ENCODE results near the gene SLC22A7.

SLC22A7 gene, protein sequence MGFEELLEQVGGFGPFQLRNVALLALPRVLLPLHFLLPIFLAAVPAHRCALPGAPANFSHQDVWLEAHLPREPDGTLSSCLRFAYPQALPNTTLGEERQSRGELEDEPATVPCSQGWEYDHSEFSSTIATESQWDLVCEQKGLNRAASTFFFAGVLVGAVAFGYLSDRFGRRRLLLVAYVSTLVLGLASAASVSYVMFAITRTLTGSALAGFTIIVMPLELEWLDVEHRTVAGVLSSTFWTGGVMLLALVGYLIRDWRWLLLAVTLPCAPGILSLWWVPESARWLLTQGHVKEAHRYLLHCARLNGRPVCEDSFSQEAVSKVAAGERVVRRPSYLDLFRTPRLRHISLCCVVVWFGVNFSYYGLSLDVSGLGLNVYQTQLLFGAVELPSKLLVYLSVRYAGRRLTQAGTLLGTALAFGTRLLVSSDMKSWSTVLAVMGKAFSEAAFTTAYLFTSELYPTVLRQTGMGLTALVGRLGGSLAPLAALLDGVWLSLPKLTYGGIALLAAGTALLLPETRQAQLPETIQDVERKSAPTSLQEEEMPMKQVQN

GRCh38 chr6:43297644-43298564 lies at the start of gene SLC22A7:
SLC22A7 (plus strand) TSS chr6:43298260; CDS start chr6:43298359, 99 bp downstream.
- Histone ChIP-seq H3K4me3 (ENCODE audit: low read length) (no peak within 1 kb of the TSS), H3K4me1 (ENCODE audit: control insufficient read depth, insufficient read depth, low read length) (no peaks in the 10 kb centered on the region), H3K27me3 (ENCODE audit: control insufficient read depth, insufficient read depth, low read length) (peaks cover 3% of the 10 kb centered on the region), H3K36me3 (ENCODE audit: control insufficient read depth, insufficient read depth, low read length) (no peaks in the 10 kb centered on the region), H3K27ac (ENCODE audit: low read depth, low read length) (no peak within 1 kb of the TSS), H3K9ac (ENCODE audit: low read length) (no peak within 1 kb of the TSS)

DNA sequence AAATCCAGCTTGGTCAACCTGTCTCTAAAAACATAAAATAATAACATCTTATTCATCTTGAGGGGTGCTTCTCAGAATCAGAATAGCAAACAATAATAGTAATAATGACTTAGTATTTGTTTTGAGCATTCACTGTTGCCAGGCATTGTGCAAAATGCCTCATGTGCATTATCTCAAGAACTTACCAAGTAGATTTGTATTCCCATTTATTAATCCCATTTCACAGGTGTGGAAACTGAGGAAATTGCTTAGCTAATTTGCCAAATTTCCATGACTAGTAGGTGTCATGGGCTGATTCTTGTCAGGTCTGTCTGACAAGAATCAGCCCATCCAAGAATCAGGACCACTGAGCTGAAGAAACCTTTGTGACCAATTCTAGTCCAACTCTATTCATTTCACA lies 49.3 kb upstream of the SLC22A7 start:
- no peak overlapping the region for H3K27ac ChIP-seq (ENCODE audit: low read depth, low read length)
- H3K4me3 ChIP-seq (ENCODE audit: low read length) = no peak overlapping the region
- no peak overlapping the region for H3K9ac ChIP-seq (ENCODE audit: low read length)
- peaks cover 14% of the 10 kb centered on the region for H3K27me3 ChIP-seq (ENCODE audit: control insufficient read depth, insufficient read depth, low read length)
- no peaks in the 10 kb centered on the region for H3K36me3 ChIP-seq (ENCODE audit: control insufficient read depth, insufficient read depth, low read length)
- H3K4me1 ChIP-seq (ENCODE audit: control insufficient read depth, insufficient read depth, low read length) = no peaks in the 10 kb centered on the region

GRCh38 chr6:43250992-43251373 lies 47.1 kb upstream of the SLC22A7 start:
- Histone ChIP-seq H3K27me3 (ENCODE audit: control insufficient read depth, insufficient read depth, low read length) (peaks cover 4% of the 10 kb centered on the region), H3K27ac (ENCODE audit: low read depth, low read length) (no peak overlapping the region), H3K4me3 (ENCODE audit: low read length) (no peak overlapping the region), H3K9ac (ENCODE audit: low read length) (no peak overlapping the region), H3K4me1 (ENCODE audit: control insufficient read depth, insufficient read depth, low read length) (no peaks in the 10 kb centered on the region), H3K36me3 (ENCODE audit: control insufficient read depth, insufficient read depth, low read length) (no peaks in the 10 kb centered on the region)

GRCh38 chr6:43253401-43253800 lies 44.7 kb upstream of the SLC22A7 start:
- Histone ChIP-seq H3K9ac (ENCODE audit: low read length) (no peak overlapping the region), H3K36me3 (ENCODE audit: control insufficient read depth, insufficient read depth, low read length) (no peaks in the 10 kb centered on the region), H3K4me1 (ENCODE audit: control insufficient read depth, insufficient read depth, low read length) (no peaks in the 10 kb centered on the region), H3K27ac (ENCODE audit: low read depth, low read length) (no peak overlapping the region), H3K27me3 (ENCODE audit: control insufficient read depth, insufficient read depth, low read length) (no peaks in the 10 kb centered on the region), H3K4me3 (ENCODE audit: low read length) (no peak overlapping the region)

DNA sequence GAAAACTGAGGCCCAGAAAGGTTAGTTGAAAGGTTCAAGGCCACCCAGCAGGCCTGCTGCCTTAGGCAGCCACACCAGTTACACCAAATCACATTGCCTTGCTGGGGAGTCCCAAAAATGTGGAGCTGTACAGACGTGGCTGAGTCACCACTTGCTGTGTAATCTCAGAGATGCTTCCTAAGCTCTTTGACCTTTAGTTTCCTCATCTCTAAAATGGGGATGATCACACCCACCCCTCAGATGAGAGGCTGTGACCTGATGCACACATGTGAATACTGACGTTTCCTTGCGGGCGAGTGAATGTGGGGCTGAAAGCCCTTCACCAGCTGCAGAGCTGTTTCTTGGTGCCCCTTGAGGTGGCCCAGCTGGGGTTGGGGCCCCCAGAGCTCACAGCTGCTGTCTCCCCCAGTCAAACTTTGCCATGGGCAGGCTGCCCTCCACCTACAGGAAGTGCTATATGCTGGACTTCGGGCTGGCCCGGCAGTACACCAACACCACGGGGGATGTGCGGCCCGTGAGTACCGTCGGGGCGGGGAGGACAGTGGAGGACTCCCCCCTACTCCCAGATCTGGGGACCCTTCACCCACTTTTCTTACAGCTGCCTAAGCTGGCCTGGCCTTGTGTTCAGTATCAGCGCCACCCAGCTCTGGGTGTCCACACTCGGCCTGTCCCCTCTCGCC lies 43.8 kb upstream of the SLC22A7 start:
- H3K9ac ChIP-seq (ENCODE audit: low read length) = no peak overlapping the region
- H3K27ac ChIP-seq (ENCODE audit: low read depth, low read length) = no peak overlapping the region
- no peaks in the 10 kb centered on the region for H3K27me3 ChIP-seq (ENCODE audit: control insufficient read depth, insufficient read depth, low read length)
- no peak overlapping the region for H3K4me3 ChIP-seq (ENCODE audit: low read length)
- H3K4me1 ChIP-seq (ENCODE audit: control insufficient read depth, insufficient read depth, low read length) = no peaks in the 10 kb centered on the region
- no peaks in the 10 kb centered on the region for H3K36me3 ChIP-seq (ENCODE audit: control insufficient read depth, insufficient read depth, low read length)

GRCh38 chr6:43254846-43255245 lies 43.2 kb upstream of the SLC22A7 start:
- Histone ChIP-seq H3K36me3 (ENCODE audit: control insufficient read depth, insufficient read depth, low read length) (no peaks in the 10 kb centered on the region), H3K27me3 (ENCODE audit: control insufficient read depth, insufficient read depth, low read length) (no peaks in the 10 kb centered on the region), H3K4me3 (ENCODE audit: low read length) (no peak overlapping the region), H3K9ac (ENCODE audit: low read length) (no peak overlapping the region), H3K4me1 (ENCODE audit: control insufficient read depth, insufficient read depth, low read length) (no peaks in the 10 kb centered on the region), H3K27ac (ENCODE audit: low read depth, low read length) (no peak overlapping the region)

- Histone ChIP-seq H3K9ac (ENCODE audit: low read length) (no peak overlapping the region), H3K36me3 (ENCODE audit: control insufficient read depth, insufficient read depth, low read length) (no peaks in the 10 kb centered on the region), H3K4me3 (ENCODE audit: low read length) (no peak overlapping the region), H3K27me3 (ENCODE audit: control insufficient read depth, insufficient read depth, low read length) (no peaks in the 10 kb centered on the region), H3K4me1 (ENCODE audit: control insufficient read depth, insufficient read depth, low read length) (no peaks in the 10 kb centered on the region), H3K27ac (ENCODE audit: low read depth, low read length) (no peak overlapping the region)
These were observed 42.5 kb upstream of the SLC22A7 start for GRCh38 chr6:43255408-43256054.

- no peak overlapping the region for H3K4me3 ChIP-seq (ENCODE audit: low read length)
- H3K36me3 ChIP-seq (ENCODE audit: control insufficient read depth, insufficient read depth, low read length) = no peaks in the 10 kb centered on the region
- H3K27ac ChIP-seq (ENCODE audit: low read depth, low read length) = no peak overlapping the region
- H3K27me3 ChIP-seq (ENCODE audit: control insufficient read depth, insufficient read depth, low read length) = no peaks in the 10 kb centered on the region
- no peaks in the 10 kb centered on the region for H3K4me1 ChIP-seq (ENCODE audit: control insufficient read depth, insufficient read depth, low read length)
- H3K9ac ChIP-seq (ENCODE audit: low read length) = no peak overlapping the region
These were observed 41.2 kb upstream of the SLC22A7 start for GRCh38 chr6:43256670-43257366.

GRCh38 chr6:43257367-43258145 lies 40.5 kb upstream of the SLC22A7 start:
- Histone ChIP-seq H3K9ac (ENCODE audit: low read length) (no peak overlapping the region), H3K4me1 (ENCODE audit: control insufficient read depth, insufficient read depth, low read length) (no peaks in the 10 kb centered on the region), H3K36me3 (ENCODE audit: control insufficient read depth, insufficient read depth, low read length) (no peaks in the 10 kb centered on the region), H3K27me3 (ENCODE audit: control insufficient read depth, insufficient read depth, low read length) (no peaks in the 10 kb centered on the region), H3K4me3 (ENCODE audit: low read length) (no peak overlapping the region), H3K27ac (ENCODE audit: low read depth, low read length) (no peak overlapping the region)

- no peak overlapping the region for H3K4me3 ChIP-seq (ENCODE audit: low read length)
- no peaks in the 10 kb centered on the region for H3K36me3 ChIP-seq (ENCODE audit: control insufficient read depth, insufficient read depth, low read length)
- no peaks in the 10 kb centered on the region for H3K27me3 ChIP-seq (ENCODE audit: control insufficient read depth, insufficient read depth, low read length)
- no peaks in the 10 kb centered on the region for H3K4me1 ChIP-seq (ENCODE audit: control insufficient read depth, insufficient read depth, low read length)
- H3K9ac ChIP-seq (ENCODE audit: low read length) = no peak overlapping the region
- H3K27ac ChIP-seq (ENCODE audit: low read depth, low read length) = no peak overlapping the region
These were observed 39.9 kb upstream of the SLC22A7 start for GRCh38 chr6:43258180-43258579.

Measured in rectal smooth muscle tissue (tissue), 1 donor.